Osteocyte (in vitro differentiated cells): ENCODE data around the gene ARHGEF40. TPM values are rescaled to one million over a fixed set of nuclear protein-coding genes. Genes with fewer than 3 reads are reported as not detected.

Source experiments
- DNase-seq: peaks from one replicate; pipeline ENCODE4 v3.0.0; 2021; ENCODE audit warnings: mixed read lengths; ENCODE audit not compliant: unreplicated experiment; ENCODE audit errors: extremely low spot score
- H3K27ac Mint-ChIP-seq: one replicate; pipeline ENCODE4 v1.8.0; 2021; ENCODE audit warnings: mild to moderate bottlenecking, mixed read lengths; ENCODE audit not compliant: unreplicated experiment
- H3K27me3 Mint-ChIP-seq: one replicate; pipeline ENCODE4 v1.8.0; 2021; ENCODE audit warnings: mixed read lengths; ENCODE audit not compliant: unreplicated experiment
- H3K36me3 Mint-ChIP-seq: one replicate; pipeline ENCODE4 v1.8.0; 2021; ENCODE audit warnings: mixed read lengths; ENCODE audit not compliant: unreplicated experiment
- H3K4me1 Mint-ChIP-seq: one replicate; pipeline ENCODE4 v1.8.0; 2021; ENCODE audit warnings: mixed read lengths; ENCODE audit not compliant: unreplicated experiment
- H3K4me3 Mint-ChIP-seq: one replicate; pipeline ENCODE4 v1.8.0; 2021; ENCODE audit warnings: mild to moderate bottlenecking, moderate library complexity, mixed read lengths; ENCODE audit not compliant: unreplicated experiment
- H3K9me3 Mint-ChIP-seq: one replicate; pipeline ENCODE4 v1.8.0; 2021; ENCODE audit warnings: mixed read lengths; ENCODE audit not compliant: unreplicated experiment
- microRNA-seq: library from miRNA; unstranded; fragments of <30 nt; microRNA quantifications from one replicate; pipeline ENCODE4 v1.1.0, GENCODE V29; 2020; ENCODE audit not compliant: unreplicated experiment
- total RNA-seq: library from RNA; stranded (reverse); gene quantifications from 2 replicates; pipeline ENCODE4 v1.2.1, GENCODE V29; 2021
- TF ChIP-seq, protein P1 (sequence below): fragments of 200-600 bp; sonication (generic); IDR thresholded peaks from 2 replicates; pipeline ENCODE4 v1.5.0; 2021; ENCODE audit warnings: antibody characterized with exemption, mild to moderate bottlenecking, moderate library complexity

The ARHGEF40 gene
- total RNA-seq, 1 donor from 2014 or later: 139 TPM

DNA sequence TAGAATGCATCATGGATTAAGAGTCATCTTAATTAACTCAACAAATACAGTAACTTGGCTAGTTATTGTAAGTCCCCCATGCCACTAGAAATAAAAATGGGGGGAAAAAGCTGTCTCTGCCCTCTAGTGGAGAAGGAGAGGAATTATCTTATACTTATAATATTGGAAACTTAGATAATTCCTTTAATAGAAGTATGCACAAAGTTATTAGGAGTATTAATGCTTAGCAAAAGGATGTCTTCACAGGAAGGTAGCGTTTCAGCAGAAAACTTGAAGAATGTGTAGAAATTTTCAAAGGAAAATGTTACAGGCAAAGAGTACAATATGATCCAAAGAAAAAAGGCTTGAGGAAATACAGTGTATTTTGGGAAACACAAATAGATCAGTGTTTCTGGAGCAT, 65.9 kb downstream of the ARHGEF40 start:
- TF ChIP-seq, protein P1, sequence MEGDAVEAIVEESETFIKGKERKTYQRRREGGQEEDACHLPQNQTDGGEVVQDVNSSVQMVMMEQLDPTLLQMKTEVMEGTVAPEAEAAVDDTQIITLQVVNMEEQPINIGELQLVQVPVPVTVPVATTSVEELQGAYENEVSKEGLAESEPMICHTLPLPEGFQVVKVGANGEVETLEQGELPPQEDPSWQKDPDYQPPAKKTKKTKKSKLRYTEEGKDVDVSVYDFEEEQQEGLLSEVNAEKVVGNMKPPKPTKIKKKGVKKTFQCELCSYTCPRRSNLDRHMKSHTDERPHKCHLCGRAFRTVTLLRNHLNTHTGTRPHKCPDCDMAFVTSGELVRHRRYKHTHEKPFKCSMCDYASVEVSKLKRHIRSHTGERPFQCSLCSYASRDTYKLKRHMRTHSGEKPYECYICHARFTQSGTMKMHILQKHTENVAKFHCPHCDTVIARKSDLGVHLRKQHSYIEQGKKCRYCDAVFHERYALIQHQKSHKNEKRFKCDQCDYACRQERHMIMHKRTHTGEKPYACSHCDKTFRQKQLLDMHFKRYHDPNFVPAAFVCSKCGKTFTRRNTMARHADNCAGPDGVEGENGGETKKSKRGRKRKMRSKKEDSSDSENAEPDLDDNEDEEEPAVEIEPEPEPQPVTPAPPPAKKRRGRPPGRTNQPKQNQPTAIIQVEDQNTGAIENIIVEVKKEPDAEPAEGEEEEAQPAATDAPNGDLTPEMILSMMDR: peak; percentile 65
- H3K4me3 Mint-ChIP-seq: no peak overlapping the region

More for the DNA sequence above, 65.9 kb downstream of the ARHGEF40 start:
- peaks cover 36% of the 10 kb centered on the region for H3K27me3 Mint-ChIP-seq
- no peaks in the 10 kb centered on the region for H3K36me3 Mint-ChIP-seq
- DNase-seq: no peak
- H3K27ac Mint-ChIP-seq: no peak overlapping the region
- peaks cover 11% of the 10 kb centered on the region for H3K9me3 Mint-ChIP-seq
- H3K4me1 Mint-ChIP-seq: no peaks in the 10 kb centered on the region

Small RNA genes lying within 50 kb of the gene (microRNA-seq; reads per million reads assigned to microRNA genes)
- not detected for gene MIR6717

Other genes starting within 250 kb of the ARHGEF40 start
- not detected in 2 replicates for gene RNASE3, start 178.9 kb upstream of the ARHGEF40 start, total RNA-seq
- gene RNASE2, start 114.8 kb upstream of the ARHGEF40 start, total RNA-seq: not detected in 2 replicates
- 58.6 and 63.9 TPM in 2 replicates for gene METTL17, start 80.3 kb upstream of the ARHGEF40 start, total RNA-seq
- 0.60 and 1.1 TPM in 2 replicates for gene SLC39A2, start 71.0 kb upstream of the ARHGEF40 start, total RNA-seq
- gene NDRG2, start 45.2 kb upstream of the ARHGEF40 start, total RNA-seq: 8.0 and 8.6 TPM in 2 replicates
- not detected in 2 replicates for gene TPPP2, start 40.1 kb upstream of the ARHGEF40 start, total RNA-seq
- not detected in 2 replicates for gene RNASE13, start 35.5 kb upstream of the ARHGEF40 start, total RNA-seq
- not detected in 2 replicates for gene RNASE7, start 27.9 kb upstream of the ARHGEF40 start, total RNA-seq
- gene RNASE8, start 12.5 kb upstream of the ARHGEF40 start, total RNA-seq: not detected in 2 replicates
- 20.5 and 25.2 TPM in 2 replicates for gene ZNF219, start 28.4 kb downstream of the ARHGEF40 start, total RNA-seq
- gene TMEM253, start 30.8 kb downstream of the ARHGEF40 start, total RNA-seq: 1.2 TPM in 2 replicates
- not detected in 2 replicates for gene OR5AU1, start 85.8 kb downstream of the ARHGEF40 start, total RNA-seq
- gene HNRNPC, start 199.1 kb downstream of the ARHGEF40 start, total RNA-seq: 424 and 430 TPM in 2 replicates
- not detected in 2 replicates for gene RPGRIP1, start 209.8 kb downstream of the ARHGEF40 start, total RNA-seq